HTERT RPE-1 (cell line): Measurements from ENCODE around the gene NUDT12.

Source experiments
- in situ Hi-C: fragments of 300-500 bp; cut with MboI; formaldehyde crosslinking; loops from 4 replicates; pipeline ENCODE4 v1.14.3; 2020; ENCODE audit warnings: low sequenced_read_pairs

Gene NUDT12

DNA sequence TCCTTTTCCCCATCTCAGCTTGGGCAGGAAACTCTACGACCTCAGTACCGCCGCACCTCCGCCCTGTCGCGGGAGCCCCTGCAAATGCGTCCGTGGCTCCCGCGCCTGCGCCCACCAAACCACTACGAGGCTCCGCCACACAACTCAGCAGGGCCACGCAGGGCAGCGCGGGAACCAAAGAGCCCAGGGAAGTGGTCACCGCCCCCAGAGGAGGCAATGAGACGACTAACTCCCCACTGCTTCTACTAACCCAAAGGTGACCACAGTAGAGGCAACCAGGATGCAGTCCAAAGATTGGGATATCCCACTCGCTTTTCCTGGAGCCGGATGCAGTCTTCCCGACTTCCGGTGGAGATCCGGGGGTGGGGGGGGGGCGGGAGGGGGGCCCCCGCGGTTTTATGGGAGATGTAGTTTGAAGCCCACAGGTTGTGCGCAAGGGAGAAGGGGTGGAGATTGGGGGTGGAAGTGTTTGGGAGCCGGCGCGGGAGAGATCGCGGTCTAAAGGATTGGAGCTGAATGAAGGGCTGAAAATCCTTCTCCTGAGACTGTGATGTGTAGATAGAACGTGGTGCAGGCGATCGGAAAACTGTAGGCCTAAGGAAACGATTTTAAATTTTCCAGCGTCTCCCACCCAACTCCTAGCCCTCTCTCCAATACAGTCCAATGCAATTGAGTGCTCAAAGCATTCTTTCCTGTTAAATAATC, at the start of gene NUDT12:
NUDT12 (minus strand) TSS at position 337 of the 705 bp plus-strand sequence. CDS start 2,541 bp downstream, outside the sequence.
- in situ Hi-C loops = no loop called here

DNA sequence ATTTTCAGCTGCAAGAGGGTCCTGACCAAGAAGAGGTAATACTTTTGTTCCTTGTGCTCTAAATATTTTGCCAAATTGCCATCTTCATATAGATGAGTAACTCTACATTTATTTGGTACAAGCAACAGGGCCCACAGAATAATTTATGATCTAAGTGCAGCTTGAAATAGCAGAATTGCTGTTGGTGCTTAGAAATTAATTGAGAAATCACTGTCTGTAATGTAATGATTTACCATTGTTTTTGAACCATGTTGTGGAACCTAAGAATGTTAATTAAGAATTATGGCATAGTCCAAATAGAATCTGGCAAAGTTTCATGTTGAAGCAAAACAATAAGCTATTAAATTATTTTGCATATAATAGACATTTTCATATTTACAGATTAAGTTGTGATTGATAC, 44.8 kb upstream of the NUDT12 start:
- in situ Hi-C loops = no loop called here

DNA sequence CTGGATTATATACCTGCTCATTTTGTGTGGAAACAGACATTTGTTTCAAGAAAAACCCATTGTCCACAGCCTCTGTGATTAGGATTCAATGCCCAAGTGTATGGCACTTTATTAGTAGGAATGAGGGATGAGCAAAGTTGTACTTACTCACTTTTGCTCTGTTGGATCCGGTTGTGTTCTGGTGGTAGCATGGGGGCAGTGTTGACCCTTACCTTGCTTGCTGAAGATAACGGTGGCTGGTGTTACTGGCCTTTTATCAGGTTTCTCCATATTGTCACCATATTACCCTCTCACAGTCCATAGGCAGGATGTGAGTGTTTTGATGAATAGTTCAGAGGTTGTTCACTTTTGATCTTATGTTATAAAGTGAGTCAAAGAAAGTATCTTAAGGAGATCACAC, 42.7 kb upstream of the NUDT12 start:
- in situ Hi-C loops = no loop called here

DNA sequence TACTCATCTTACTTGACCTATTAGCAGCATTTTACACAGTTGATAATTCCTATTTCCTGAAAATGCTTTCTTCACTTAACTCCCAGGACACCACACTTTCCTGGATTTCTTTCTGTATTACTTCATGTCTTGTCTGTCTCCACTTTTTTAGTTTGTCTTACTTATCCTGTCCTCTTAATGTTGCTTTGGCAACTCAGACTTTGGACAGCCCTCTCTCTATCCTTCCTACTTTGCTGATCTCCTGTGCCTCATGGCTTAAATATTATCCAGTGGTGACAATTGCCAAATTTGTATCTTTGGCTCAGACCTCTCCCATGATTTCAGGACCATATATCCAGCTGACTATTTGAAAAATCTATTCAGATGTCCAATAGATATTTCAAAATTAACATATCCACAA, 39.8 kb upstream of the NUDT12 start:
- in situ Hi-C loops = no loop called here

GRCh38 chr5:103601314-103601713, 38.7 kb upstream of the NUDT12 start:
- in situ Hi-C loops = no loop called here

DNA sequence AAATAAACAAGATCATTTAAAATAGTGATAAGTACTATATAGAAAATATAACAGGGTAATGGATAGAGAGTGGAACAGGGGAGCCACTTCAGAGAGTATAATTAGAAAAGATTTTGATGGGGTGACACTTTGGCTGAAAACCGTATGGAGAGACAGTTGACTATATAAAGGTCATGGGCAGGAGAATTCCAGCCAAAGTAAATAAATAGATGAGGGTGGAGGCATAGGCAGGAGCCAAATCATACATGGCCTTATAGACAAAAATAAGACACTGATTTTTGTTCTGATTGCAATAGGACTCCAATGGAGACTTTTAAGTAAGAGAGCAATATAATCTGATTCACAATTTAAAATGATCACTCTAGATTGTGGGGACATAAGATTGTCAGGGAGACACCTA, 37.5 kb upstream of the NUDT12 start:
- in situ Hi-C loops = no loop called here

- in situ Hi-C loops = no loop called here
Observed at GRCh38 chr5:103598997-103599566, 36.5 kb upstream of the NUDT12 start.

- in situ Hi-C loops = no loop called here
Observed at GRCh38 chr5:103590221-103590620, 27.6 kb upstream of the NUDT12 start.

- in situ Hi-C loops = no loop called here
Observed at GRCh38 chr5:103589776-103590175, 27.2 kb upstream of the NUDT12 start.

GRCh38 chr5:103589357-103589756, 26.8 kb upstream of the NUDT12 start:
- in situ Hi-C loops = no loop called here

DNA sequence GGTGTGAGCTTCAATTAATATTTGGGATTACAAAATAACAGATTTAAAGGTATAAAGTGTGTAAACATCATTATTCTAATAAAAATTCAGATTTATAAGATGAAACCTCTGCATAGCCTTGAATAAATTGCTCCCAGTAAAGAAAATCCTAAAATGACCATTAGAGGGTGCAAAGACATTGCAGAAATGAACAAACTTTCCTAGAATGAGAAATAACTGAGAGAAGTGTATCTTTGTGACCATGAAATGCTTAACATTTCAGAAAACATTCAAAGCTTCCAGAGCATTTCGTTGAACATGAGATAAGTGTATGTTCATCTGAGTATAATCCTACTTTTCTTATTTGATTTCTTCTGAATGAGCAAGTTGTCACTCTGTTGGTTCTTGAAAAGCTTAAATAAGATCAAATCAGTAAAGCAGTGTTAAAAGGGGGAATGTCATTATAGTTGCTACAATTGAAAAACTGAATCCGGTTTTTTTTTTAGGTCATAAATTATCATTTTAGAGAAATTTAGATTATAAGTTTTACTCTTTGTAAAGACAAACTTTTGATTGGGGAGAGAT, 24.7 kb upstream of the NUDT12 start:
- in situ Hi-C loops = no loop called here

DNA sequence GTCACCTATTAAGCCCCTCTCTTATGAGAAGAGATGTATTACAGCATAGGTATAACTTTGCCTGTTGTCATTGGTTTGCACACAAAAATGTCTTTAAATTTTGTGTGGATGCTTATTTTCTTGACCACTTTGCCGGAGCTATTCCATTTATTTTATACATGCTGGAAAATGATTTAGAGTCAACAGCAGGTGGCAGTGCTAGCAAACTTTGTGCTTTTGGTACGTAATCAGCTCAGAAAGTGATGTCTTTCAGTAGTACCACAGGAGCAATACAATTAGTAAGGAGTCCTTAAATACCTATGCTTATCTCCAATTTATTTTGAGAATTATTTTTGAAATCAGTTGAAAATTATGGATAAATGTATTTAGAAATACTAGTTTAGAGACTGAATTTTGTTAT, 19.8 kb upstream of the NUDT12 start:
- in situ Hi-C loops = no loop called here

DNA sequence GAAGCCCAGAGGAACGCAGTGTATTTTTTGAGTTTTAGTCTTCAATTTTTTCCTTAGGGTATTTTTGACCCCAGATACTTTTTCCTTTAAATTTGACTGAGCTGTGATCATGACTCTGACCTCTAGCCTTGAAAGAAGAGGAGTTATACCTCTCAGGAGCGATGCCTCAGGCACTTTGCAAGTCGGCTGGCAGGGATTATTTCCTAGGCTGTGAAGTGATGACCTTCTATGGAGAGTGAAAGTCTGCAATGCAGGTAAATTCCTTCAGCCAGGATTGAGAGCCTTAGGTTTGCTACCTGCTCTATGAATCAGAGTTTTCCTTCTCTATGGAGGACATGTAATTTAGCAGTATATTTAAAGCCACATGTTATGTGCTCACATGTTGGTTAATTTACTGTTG, 10.8 kb upstream of the NUDT12 start:
- in situ Hi-C loops = no loop called here

GRCh38 chr5:103572454-103572853, 9.9 kb upstream of the NUDT12 start:
- in situ Hi-C loops = no loop called here

GRCh38 chr5:103571730-103572129, 9.1 kb upstream of the NUDT12 start:
- in situ Hi-C loops = no loop called here

- in situ Hi-C loops = no loop called here
Observed at GRCh38 chr5:103569313-103570060, 6.9 kb upstream of the NUDT12 start.

DNA sequence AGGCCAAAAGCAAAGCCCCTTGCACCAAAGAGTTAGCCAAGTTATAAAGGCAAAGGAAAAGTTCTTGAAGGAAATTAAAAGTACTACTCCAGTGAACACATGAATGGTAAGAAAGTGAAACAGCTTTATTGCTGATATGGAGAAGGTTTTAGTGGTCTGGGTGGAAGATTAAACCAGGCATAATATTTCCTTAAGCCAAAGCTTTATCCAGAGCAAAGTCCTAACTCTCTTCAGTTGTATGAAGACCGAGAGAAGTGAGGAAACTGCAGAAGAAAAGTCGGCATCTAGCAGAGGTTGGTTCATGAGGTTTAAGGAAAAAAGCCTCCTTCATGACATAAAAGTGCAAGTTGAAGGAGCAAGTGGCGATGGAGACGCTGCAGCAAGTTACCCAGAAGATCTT, 3.1 kb upstream of the NUDT12 start:
- in situ Hi-C loops = no loop called here

DNA sequence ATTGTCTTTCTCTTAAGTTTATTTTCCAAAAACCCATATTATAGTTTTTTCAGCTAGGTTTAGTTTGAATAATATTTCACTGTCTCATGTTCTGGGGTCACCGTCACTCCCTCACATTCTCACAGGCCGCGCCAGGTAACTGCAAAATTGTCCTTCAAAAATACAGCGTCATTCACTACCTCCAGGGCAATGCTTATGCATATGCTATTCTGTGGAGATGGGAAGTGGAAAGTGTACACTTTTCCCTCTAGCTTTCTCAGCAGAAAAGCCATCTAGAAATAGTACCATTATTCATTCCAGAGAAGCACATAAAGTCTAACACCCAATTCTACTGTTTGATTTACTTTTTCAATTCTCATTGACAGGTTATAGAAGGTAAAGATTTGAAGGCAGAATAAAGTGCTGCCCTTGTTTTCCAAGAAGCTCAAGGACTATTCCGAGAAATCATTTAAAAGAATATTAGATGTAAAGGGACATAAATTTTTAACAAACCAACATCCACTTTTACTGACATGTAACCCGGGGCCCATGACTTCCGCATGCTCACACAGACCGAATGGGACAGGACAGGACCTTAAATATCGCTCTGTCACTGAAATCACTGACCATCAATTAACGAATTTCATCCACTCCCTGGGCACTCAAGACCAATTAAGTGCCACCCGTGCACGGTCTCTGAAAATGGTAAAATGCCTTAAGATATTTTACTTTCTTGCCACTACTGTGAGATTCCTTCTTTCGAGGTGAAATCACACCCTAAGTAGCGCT, 720 bp downstream of the NUDT12 start:
- in situ Hi-C loops = no loop called here

DNA sequence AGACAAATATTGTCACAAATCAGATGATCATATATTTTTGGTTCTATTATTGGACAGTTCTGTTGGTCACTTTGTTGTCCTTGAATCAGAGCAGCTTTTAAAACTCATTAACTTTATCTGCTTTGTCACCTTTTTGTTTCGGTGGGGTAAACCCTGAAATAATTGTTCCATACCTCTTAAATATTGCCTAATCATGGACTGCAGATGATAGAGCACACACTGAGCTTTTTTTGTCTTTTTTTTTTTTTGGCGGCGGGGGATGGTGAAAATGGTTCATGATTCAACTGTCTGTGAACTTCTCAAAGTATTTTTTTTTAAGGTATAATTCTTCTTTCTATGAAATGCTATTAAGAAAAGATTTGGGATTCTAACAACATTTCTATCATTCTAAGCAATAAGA, 1.8 kb downstream of the NUDT12 start:
- in situ Hi-C loops = no loop called here

- in situ Hi-C loops = no loop called here
Observed at GRCh38 chr5:103546858-103547257, 15.7 kb downstream of the NUDT12 start.

- in situ Hi-C loops = no loop called here
Observed at GRCh38 chr5:103542441-103542840, 20.1 kb downstream of the NUDT12 start.
